IMR-90 (cell line): ENCODE data around the gene CLASP1. TPM values are rescaled to one million over a fixed set of nuclear protein-coding genes. Genes with fewer than 3 reads are reported as not detected.

Experiments
- ATAC-seq: fragments of 200-7000 bp; cut with Tn5 transposase; 2 replicates; pipeline ENCODE4 v1.9.1; 2020; ENCODE audit warnings: low read depth, mild to moderate bottlenecking, moderate library complexity
- BruUV-seq: library from RNA; stranded (reverse); fragments of 400-500 nt; replicated peaks from 2 replicates; lab custom pipeline; 2021; lab: Mats Ljungman, UMichigan
- CTCF ChIA-PET: fragments of 300-600 bp; formaldehyde crosslinking; extraction: SDS; loops from one replicate; lab custom pipeline; 2021; ENCODE audit warnings: antibody characterized with exemption; lab: Yijun Ruan, JAX
- POLR2A ChIA-PET: fragments of 300-600 bp; sonication (Branson Sonifier 250); formaldehyde crosslinking; loops from one replicate; lab custom pipeline; 2022; ENCODE audit warnings: antibody characterized with exemption; ENCODE audit not compliant: unreplicated experiment; lab: Charles Lee
- DNase-seq: peaks from one replicate; pipeline ENCODE4 v3.0.0; 2013
- H2AFZ ChIP-seq: replicated peaks from 2 replicates; pipeline ENCODE3; 2013; ENCODE audit warnings: low read length, mild to moderate bottlenecking; ENCODE audit not compliant: poor library complexity
- H2AK5ac ChIP-seq: 2 replicates; pipeline ENCODE4 v1.6.1; 2013; ENCODE audit warnings: low read depth, low read length, inconsistent platforms
- H2AK9ac ChIP-seq: replicated peaks from 2 replicates; pipeline ENCODE3; 2013; ENCODE audit warnings: mild to moderate bottlenecking, low read depth, low read length, moderate library complexity; ENCODE audit not compliant: poor library complexity
- H2BK120ac ChIP-seq: 2 replicates; pipeline ENCODE4 v1.6.1; 2013; ENCODE audit warnings: low read depth, low read length, inconsistent platforms
- H2BK15ac ChIP-seq: 3 replicates; pipeline ENCODE4 v1.6.1; 2013; ENCODE audit warnings: low read depth, low read length, inconsistent platforms
- H2BK20ac ChIP-seq: 2 replicates; pipeline ENCODE4 v1.6.1; 2013; ENCODE audit warnings: low read depth, mild to moderate bottlenecking, inconsistent platforms, low read length, moderate library complexity
- H2BK5ac ChIP-seq: 2 replicates; pipeline ENCODE4 v1.6.1; 2013; ENCODE audit warnings: mild to moderate bottlenecking, low read depth, low read length, inconsistent platforms; ENCODE audit not compliant: poor library complexity, severe bottlenecking
- H3K14ac ChIP-seq: replicated peaks from 2 replicates; pipeline ENCODE4 v1.6.1; 2013; ENCODE audit warnings: low read depth, low read length, inconsistent platforms
- H3K18ac ChIP-seq: 2 replicates; pipeline ENCODE4 v1.6.1; 2013; ENCODE audit warnings: low read depth, low read length, control low read depth
- H3K23ac ChIP-seq: 2 replicates; pipeline ENCODE4 v1.6.1; 2013; ENCODE audit warnings: low read depth, low read length, inconsistent platforms
- H3K27ac ChIP-seq: 2 replicates; pipeline ENCODE4 v1.5.1; 2013; ENCODE audit warnings: mild to moderate bottlenecking, control low read depth, low read length; ENCODE audit not compliant: insufficient read depth
- H3K27me3 ChIP-seq: 2 replicates; pipeline ENCODE4 v1.6.1; 2013; ENCODE audit warnings: low read length; ENCODE audit not compliant: control insufficient read depth, insufficient read depth
- H3K36me3 ChIP-seq: 2 replicates; pipeline ENCODE4 v1.6.1; 2013; ENCODE audit warnings: low read length, mixed read lengths; ENCODE audit not compliant: control insufficient read depth, insufficient read depth
- H3K4ac ChIP-seq: 2 replicates; pipeline ENCODE4 v1.6.1; 2013; ENCODE audit warnings: low read depth, low read length, inconsistent platforms
- H3K4me1 ChIP-seq: 2 replicates; pipeline ENCODE4 v1.6.1; 2013; ENCODE audit warnings: low read length, mixed read lengths; ENCODE audit not compliant: control insufficient read depth, insufficient read depth
- H3K4me2 ChIP-seq: 2 replicates; pipeline ENCODE4 v1.6.1; 2013; ENCODE audit warnings: low read depth, mild to moderate bottlenecking, control low read depth, low read length, moderate library complexity
- H3K4me3 ChIP-seq: 2 replicates; pipeline ENCODE4 v1.5.1; 2013; ENCODE audit warnings: low read depth, mild to moderate bottlenecking, control low read depth, low read length, moderate library complexity; ENCODE audit not compliant: insufficient read depth
- H3K56ac ChIP-seq: 2 replicates; pipeline ENCODE4 v1.6.1; 2013; ENCODE audit warnings: low read length, inconsistent platforms; ENCODE audit not compliant: insufficient read depth; ENCODE audit errors: extremely low read depth
- H3K79me1 ChIP-seq, 2 experiments: 2 replicates each; pipeline ENCODE4 v1.6.1; 2013; ENCODE audit warnings: low read length in 2 of 2, inconsistent platforms in 1 of 2, low read depth in 1 of 2
- H3K9ac ChIP-seq: 2 replicates; pipeline ENCODE4 v1.6.1; 2013; ENCODE audit warnings: low read depth, low read length, control low read depth
- H3K9me1 ChIP-seq: 2 replicates; pipeline ENCODE4 v1.6.1; 2013; ENCODE audit warnings: low read length, inconsistent platforms; ENCODE audit not compliant: insufficient read depth
- H3K9me3 ChIP-seq: 2 replicates; pipeline ENCODE4 v1.6.1; 2013; ENCODE audit warnings: low read length; ENCODE audit not compliant: control insufficient read depth, insufficient read depth
- H4K20me1 ChIP-seq: 2 replicates; pipeline ENCODE4 v1.6.1; 2013; ENCODE audit warnings: low read length, inconsistent platforms; ENCODE audit not compliant: insufficient read depth
- H4K5ac ChIP-seq: 2 replicates; pipeline ENCODE4 v1.6.1; 2013; ENCODE audit warnings: mild to moderate bottlenecking, low read depth, low read length, control low read depth
- H4K8ac ChIP-seq, 2 experiments: 2 replicates each; pipeline ENCODE4 v1.6.1; 2013; ENCODE audit warnings: low read depth in 2 of 2, low read length in 2 of 2, control low read depth in 1 of 2, inconsistent platforms in 1 of 2
- H4K91ac ChIP-seq: 2 replicates; pipeline ENCODE4 v1.6.1; 2013; ENCODE audit warnings: low read depth, low read length, inconsistent platforms; ENCODE audit not compliant: insufficient read depth
- BHLHE40 ChIP-seq: fragments of 150-350 bp; IDR thresholded peaks from 2 replicates; pipeline ENCODE4 v1.6.1; 2016; ENCODE audit warnings: mild to moderate bottlenecking, low read depth, low read length
- CHD1 ChIP-seq: IDR thresholded peaks from 2 replicates; pipeline ENCODE4 v1.6.1; 2012; ENCODE audit warnings: low read depth, low read length, improper control_type of control experiment
- CTCF ChIP-seq: conservative IDR thresholded peaks from 2 replicates; pipeline ENCODE4 v1.5.1; 2012; ENCODE audit warnings: mild to moderate bottlenecking, low read depth, low read length, improper control_type of control experiment
- ELK1 ChIP-seq: fragments of 150-350 bp; IDR thresholded peaks from 2 replicates; pipeline ENCODE4 v1.6.1; 2016; ENCODE audit warnings: low read depth, mild to moderate bottlenecking, low read length, moderate library complexity, borderline replicate concordance
- FOS ChIP-seq: fragments of 150-350 bp; IDR thresholded peaks from 2 replicates; pipeline ENCODE4 v1.6.1; 2016; ENCODE audit warnings: low read depth, low read length
- MAFK ChIP-seq: IDR thresholded peaks from 2 replicates; pipeline ENCODE4 v1.6.1; 2012; ENCODE audit warnings: low read depth, low read length, improper control_type of control experiment
- MAZ ChIP-seq: IDR thresholded peaks from 2 replicates; pipeline ENCODE4 v1.6.1; 2012; ENCODE audit warnings: low read depth, mild to moderate bottlenecking, low read length, improper control_type of control experiment, moderate library complexity, borderline replicate concordance
- POLR2A ChIP-seq: IDR thresholded peaks from 2 replicates; pipeline ENCODE4 v1.6.1; 2012; ENCODE audit warnings: mild to moderate bottlenecking, low read depth, low read length
- RAD21 ChIP-seq: IDR thresholded peaks from 2 replicates; pipeline ENCODE4 v1.6.1; 2012; ENCODE audit warnings: low read length, improper control_type of control experiment
- RFX5 ChIP-seq: IDR thresholded peaks from 2 replicates; pipeline ENCODE4 v1.8.0; 2012; ENCODE audit warnings: low read depth, mild to moderate bottlenecking, low read length, moderate library complexity
- SMC3 ChIP-seq: fragments of 150-350 bp; IDR thresholded peaks from 2 replicates; pipeline ENCODE4 v1.6.1; 2016; ENCODE audit warnings: low read depth, mild to moderate bottlenecking, antibody characterized with exemption, low read length, moderate library complexity
- USF2 ChIP-seq: fragments of 150-350 bp; IDR thresholded peaks from 2 replicates; pipeline ENCODE4 v1.6.1; 2017; ENCODE audit warnings: mild to moderate bottlenecking, antibody characterized with exemption, low read length, low read depth
- WGBS, 2 experiments: methylation state at CpG; one replicate each; pipeline versions ENCODE4 v1.1.5 to v1.1.7; 2013; ENCODE audit warnings: missing lambda C conversion rate in 2 of 2; ENCODE audit not compliant: insufficient read length in 1 of 2; ENCODE audit errors: extremely low coverage in 2 of 2; 5-methylcytosine and 5-hydroxymethylcytosine counted together
- dilution Hi-C: fragments of 300-500 bp; cut with HindIII; formaldehyde crosslinking; loops from one replicate; pipeline ENCODE4 v1.14.3; 2018; ENCODE audit warnings: low sequenced_read_pairs; ENCODE audit not compliant: unreplicated experiment
- in situ Hi-C: fragments of 300-500 bp; cut with MboI; formaldehyde crosslinking; loops from 3 replicates; pipeline ENCODE4 v1.14.3; 2019; ENCODE audit warnings: low sequenced_read_pairs, inconsistent platforms, mixed read lengths
- intact Hi-C: fragments of 100-400 bp; cut with micrococcal nuclease; formaldehyde crosslinking; loops from 2 replicates; pipeline ENCODE4 v1.10.0; 2022
- polyA plus RNA-seq, 3 experiments: library from polyadenylated mRNA; depleted of rRNA; stranded (reverse); fragments of >200 nt; gene quantifications; 2 replicates each; pipeline ENCODE4 v1.2.3, GENCODE V29; 2012; ENCODE audit warnings: low replicate concordance in 1 of 3
- total RNA-seq: library from RNA; depleted of rRNA; stranded (reverse); fragments of >200 nt; gene quantifications from 2 replicates; pipeline ENCODE4 v1.2.3, GENCODE V29; 2012

CLASP1 gene
- total and polyA plus RNA-seq, 2 of the 4 experiments (the other 2 are of a cell fraction) = 12.3 to 33.7 TPM

- Histone ChIP-seq H3K36me3 (peaks cover 2% of the 10 kb centered on the region; the same call in 1 of the 2 replicates), H3K4me2 (peak overlapping the region; percentile 74; the same call in 1 of the 2 replicates), H3K4me3 (peak overlapping the region; percentile 9; the same call in 1 of the 2 replicates), H3K4ac (peak overlapping the region; percentile 81), H3K9me3 (no peaks in the 10 kb centered on the region), H3K56ac (peak overlapping the region; percentile 69), H3K14ac (peak overlapping the region; percentile 86), H3K27me3 (no peaks in the 10 kb centered on the region), H2BK15ac (peak overlapping the region; percentile 57; the same call in 1 of the 3 replicates), H3K79me1 (peaks cover 24 to 54% of the 10 kb centered on the region in 2 experiments), H3K18ac (peak overlapping the region; percentile 37; the same call in 1 of the 2 replicates), H4K8ac (peak overlapping the region; percentile 53 to 77; a peak in 2 of 4 replicates), H3K4me1 (peaks cover 7% of the 10 kb centered on the region), H2AFZ (peak overlapping the region; percentile 72), H2BK120ac (peak overlapping the region; percentile 87), H3K9me1 (peaks cover 8% of the 10 kb centered on the region; the same call in 1 of the 2 replicates), H3K23ac (peak overlapping the region; percentile 94), H2AK5ac (peak overlapping the region; percentile 73; the same call in 1 of the 2 replicates), H2AK9ac (peak overlapping the region; percentile 43), H3K27ac (peak overlapping the region; percentile 33; the same call in 1 of the 2 replicates), H4K5ac (peak overlapping the region; percentile 37; the same call in 1 of the 2 replicates), H2BK20ac (0 out of 2 replicates have a peak overlapping the region, but pooled peaks have one; percentile 62), H4K91ac (peak overlapping the region; percentile 49; the same call in 1 of the 2 replicates), H4K20me1 (peaks cover 19% of the 10 kb centered on the region; the same call in 1 of the 2 replicates), H2BK5ac (peak overlapping the region; percentile 61), H3K9ac (peak overlapping the region; percentile 45; the same call in 1 of the 2 replicates)
- intact Hi-C loops (loop anchor here (5.0 kb wide), 3 partner anchors 51 to 121 kb away; partner anchors contain the start of genes CLASP1 and RNU4ATAC), dilution Hi-C loops (no loop called here), in situ Hi-C loops (no loop called here)
- 40% methylated on average over 2 of the region's 11 CpGs; no CpG with 5 or more reads in 1 of the 2 experiments for WGBS, 2 experiments
- no TSS peak for BruUV-seq
- ATAC-seq (peak; percentile 90), DNase-seq (peak; percentile 57)
- POLR2A ChIA-PET = no interaction called here
- CTCF ChIA-PET = interaction anchor here (0.6 to 1.4 kb wide), 6 partner anchors 12 to 117 kb away, joined by 3 to 5 read pairs (median 3); partner anchors contain the start of gene RNU4ATAC
- peak; percentile 55; the same call in 1 of the 2 replicates for TF ChIP-seq USF2
- TF ChIP-seq POLR2A = no peak
- no peak for TF ChIP-seq FOS
- TF ChIP-seq CHD1 = no peak
- TF ChIP-seq MAZ = no peak
- 0 out of 2 replicates have a peak, but pooled peaks have one; percentile 18 for TF ChIP-seq BHLHE40
- TF ChIP-seq SMC3 = peak; percentile 60
- TF ChIP-seq CTCF = peak; percentile 50
- peak; percentile 54 for TF ChIP-seq RAD21
- no peak for TF ChIP-seq RFX5
- no peak for TF ChIP-seq MAFK
- TF ChIP-seq ELK1 = no peak
Observed at GRCh38 chr2:121596221-121597080, 52.8 kb downstream of the CLASP1 start.
